Renal cortical epithelial cell (primary cell): Measurements from ENCODE around the gene TAS1R3. TPM values are rescaled to one million over a fixed set of nuclear protein-coding genes. Genes with fewer than 3 reads are reported as not detected.
A peak's percentile ranks its signal among the peaks of the same experiment; 100 is the strongest.

Experiments used
- DNase-seq: peaks from one replicate; pipeline ENCODE4 v3.0.0-alpha.2; 2011; ENCODE audit warnings: low read depth
- total RNA-seq: library from RNA; depleted of rRNA; stranded (reverse); fragments of >200 nt; gene quantifications from 2 replicates; pipeline ENCODE4 v1.2.3, GENCODE V29; 2014

Gene TAS1R3
- total RNA-seq, 1 donor from 2014 or later = 0.15 TPM

GRCh38 chr1:1324084-1324523, 7.0 kb upstream of the TAS1R3 start:
- DNase-seq = no peak

GRCh38 chr1:1324524-1325287, 6.4 kb upstream of the TAS1R3 start, which contains the start of the genes CPTP and INTS11:
Gene CPTP (plus strand): TSS chr1:1324802. CDS start chr1:1326911, 2,109 bp downstream.
Gene INTS11 (minus strand): TSS chr1:1324660. CDS start chr1:1324608, 52 bp downstream.
- DNase-seq = peak; percentile 75

GRCh38 chr1:1325288-1326074, 5.6 kb upstream of the TAS1R3 start:
- DNase-seq = no peak

- DNase-seq = no peak
Measured at GRCh38 chr1:1326075-1326605, 4.9 kb upstream of the TAS1R3 start.

GRCh38 chr1:1327291-1327690, 3.8 kb upstream of the TAS1R3 start:
- DNase-seq = no peak

GRCh38 chr1:1328254-1328653, 2.8 kb upstream of the TAS1R3 start:
- no peak for DNase-seq

GRCh38 chr1:1329304-1330210, 1.5 kb upstream of the TAS1R3 start:
- no peak for DNase-seq

- DNase-seq = no peak
Measured at GRCh38 chr1:1330366-1331067, 563 bp upstream of the TAS1R3 start.

- no peak for DNase-seq
Measured at GRCh38 chr1:1332031-1332755, 1.1 kb downstream of the TAS1R3 start.

- no peak for DNase-seq
Measured at GRCh38 chr1:1332774-1333480, 1.8 kb downstream of the TAS1R3 start.

GRCh38 chr1:1333551-1334241, 2.6 kb downstream of the TAS1R3 start:
- DNase-seq = no peak

GRCh38 chr1:1334835-1335234, 3.8 kb downstream of the TAS1R3 start:
- no peak for DNase-seq

GRCh38 chr1:1335283-1335682, 4.2 kb downstream of the TAS1R3 start:
- DNase-seq = no peak

GRCh38 chr1:1335792-1336248, 4.7 kb downstream of the TAS1R3 start:
- DNase-seq = no peak

GRCh38 chr1:1336446-1336845, 5.4 kb downstream of the TAS1R3 start:
- DNase-seq = no peak

GRCh38 chr1:1336931-1337792, 6.1 kb downstream of the TAS1R3 start:
- DNase-seq = no peak

GRCh38 chr1:1337793-1338147, 6.7 kb downstream of the TAS1R3 start:
- DNase-seq = no peak

- DNase-seq = no peak
Measured at GRCh38 chr1:1338278-1338677, 7.2 kb downstream of the TAS1R3 start.
